ENCODE results near the gene FKBP11. TPM values are rescaled to one million over a fixed set of nuclear protein-coding genes. Genes with fewer than 3 reads are reported as not detected.
A peak's percentile ranks its signal among the peaks of the same experiment; 100 is the strongest.

The FKBP11 gene
- total and polyA plus RNA-seq, 2 of the 13 experiments (the other 11 are each of a cell fraction or from before 2014, with no cell fraction given): 15.5 to 19.4 TPM

- peak; percentile 71; the same call in 1 of the 2 replicates for TF ChIP-seq ZNF205 (CRISPR knock-in tag; IDR thresholded peaks at IDR 0.05)
- TF ChIP-seq FOXK1 (CRISPR knock-in tag; IDR thresholded peaks at IDR 0.05; ENCODE audit: borderline replicate concordance, low read depth): peak; percentile 81; the same call in 1 of the 2 replicates
- peak; percentile 89 for TF ChIP-seq TFE3 (CRISPR knock-in tag; IDR thresholded peaks at IDR 0.05)
- TF ChIP-seq TBL1XR1 (IDR thresholded peaks at IDR 0.05; ENCODE audit: borderline replicate concordance, low read length, partially characterized antibody): peak; percentile 90
- no peak for TF ChIP-seq RFXAP (CRISPR knock-in tag; IDR thresholded peaks at IDR 0.05; ENCODE audit: borderline replicate concordance)
- TF ChIP-seq ZNF609 (CRISPR knock-in tag; IDR thresholded peaks at IDR 0.05; ENCODE audit: borderline replicate concordance): peak; percentile 100
- TF ChIP-seq FIP1L1 (IDR thresholded peaks at IDR 0.05; ENCODE audit: borderline replicate concordance, insufficient read depth, low read depth, low read length): no peak
- peak; percentile 95 for TF ChIP-seq PHF5A (CRISPR knock-in tag; IDR thresholded peaks at IDR 0.05; ENCODE audit: low read depth, unreplicated experiment)
- TF ChIP-seq MIER3 (CRISPR knock-in tag; IDR thresholded peaks at IDR 0.05; ENCODE audit: borderline replicate concordance): peak; percentile 88; the same call in 1 of the 2 replicates
- TF ChIP-seq ZNF776 (CRISPR knock-in tag; IDR thresholded peaks at IDR 0.05): no peak
- TF ChIP-seq CREB3 (CRISPR knock-in tag; IDR thresholded peaks at IDR 0.05): no peak
- TF ChIP-seq SNAI1 (CRISPR knock-in tag; IDR thresholded peaks at IDR 0.05; ENCODE audit: borderline replicate concordance): no peak
- TF ChIP-seq ZNF180 (CRISPR knock-in tag; IDR thresholded peaks at IDR 0.05; ENCODE audit: borderline replicate concordance, low read depth): no peak
- 0 out of 2 replicates have a peak, but pooled peaks have one; percentile 27 for TF ChIP-seq DRAP1 (CRISPR knock-in tag; IDR thresholded peaks at IDR 0.05)
- TF ChIP-seq STAT5B (CRISPR knock-in tag; IDR thresholded peaks at IDR 0.05): peak; percentile 69; the same call in 1 of the 2 replicates
- TF ChIP-seq PAXIP1 (CRISPR knock-in tag; conservative IDR thresholded peaks at IDR 0.05): peak; percentile 93
- peak in 1 of 2 experiments; percentile 55; a peak in 2 of 4 replicates for TF ChIP-seq KLF16 (CRISPR knock-in tag; IDR thresholded peaks at IDR 0.05)
Observed at GRCh38 chr12:48910196-48910595, 15.1 kb downstream of the FKBP11 start (continued).
